GM23338 (cell line): Measurements from ENCODE around the gene RPL7A. TPM values are rescaled to one million over a fixed set of nuclear protein-coding genes. Genes with fewer than 3 reads are reported as not detected.

Experiments used
- ATAC-seq: fragments of 200-7000 bp; cut with Tn5 transposase; 3 replicates; pipeline ENCODE4 v1.9.1; 2020
- DNase-seq: peaks from one replicate; pipeline ENCODE4 v3.0.0-alpha.2; 2015; ENCODE audit warnings: low spot score
- H2AFZ ChIP-seq: fragments of 200-600 bp; sonication (generic); 2 replicates; pipeline ENCODE4 v1.8.0; 2016; ENCODE audit warnings: antibody characterized with exemption, mild to moderate bottlenecking, moderate library complexity
- H3F3A ChIP-seq: fragments of 200-600 bp; sonication (generic); replicated peaks from 2 replicates; pipeline ENCODE4 v1.8.0; 2017; ENCODE audit warnings: antibody characterized with exemption, mixed run types, low read depth
- H3K27ac ChIP-seq: fragments of 200-600 bp; sonication (generic); 2 replicates; pipeline ENCODE4 v1.6.1; 2016; ENCODE audit warnings: low read depth
- H3K27me3 ChIP-seq: fragments of 200-600 bp; sonication (generic); 2 replicates; pipeline ENCODE4 v1.8.0; 2016; ENCODE audit warnings: mild to moderate bottlenecking, mixed run types, moderate library complexity; ENCODE audit not compliant: insufficient read depth
- H3K36me3 ChIP-seq: fragments of 200-600 bp; sonication (generic); 2 replicates; pipeline ENCODE4 v1.8.0; 2016; ENCODE audit warnings: mild to moderate bottlenecking; ENCODE audit not compliant: insufficient read depth
- H3K4me1 ChIP-seq: fragments of 200-600 bp; sonication (generic); 2 replicates; pipeline ENCODE4 v1.8.0; 2016; ENCODE audit warnings: mild to moderate bottlenecking, moderate library complexity; ENCODE audit not compliant: insufficient read depth
- H3K4me2 ChIP-seq: fragments of 200-600 bp; sonication (generic); 2 replicates; pipeline ENCODE4 v1.7.1; 2017; ENCODE audit warnings: mixed run types
- H3K4me3 ChIP-seq: fragments of 200-600 bp; sonication (generic); 2 replicates; pipeline ENCODE4 v1.6.1; 2016; ENCODE audit warnings: mixed run types
- H3K79me2 ChIP-seq: fragments of 200-600 bp; sonication (generic); replicated peaks from 2 replicates; pipeline ENCODE4 v1.8.0; 2017; ENCODE audit warnings: mild to moderate bottlenecking; ENCODE audit not compliant: insufficient read depth
- H3K9me2 ChIP-seq: fragments of 200-600 bp; sonication (generic); 2 replicates; pipeline ENCODE4 v1.8.0; 2017; ENCODE audit not compliant: insufficient read depth
- H4K20me1 ChIP-seq: fragments of 200-600 bp; sonication (generic); replicated peaks from 2 replicates; pipeline ENCODE4 v1.8.0; 2017; ENCODE audit warnings: mild to moderate bottlenecking; ENCODE audit not compliant: insufficient read depth
- H3K27ac Mint-ChIP-seq: 2 replicates; pipeline ENCODE4 v1.8.0; 2020; ENCODE audit warnings: inconsistent platforms, mild to moderate bottlenecking, moderate library complexity, mixed read lengths
- H3K27me3 Mint-ChIP-seq: 3 replicates; pipeline ENCODE4 v1.8.0; 2022; ENCODE audit warnings: low read depth, mild to moderate bottlenecking, moderate library complexity, mixed read lengths, inconsistent platforms; ENCODE audit not compliant: insufficient read depth, poor library complexity
- H3K36me3 Mint-ChIP-seq: 3 replicates; pipeline ENCODE4 v1.8.0; 2021; ENCODE audit warnings: low read depth, mild to moderate bottlenecking, inconsistent platforms, moderate library complexity, mixed read lengths
- H3K4me1 Mint-ChIP-seq: 3 replicates; pipeline ENCODE4 v1.8.0; 2020; ENCODE audit warnings: mild to moderate bottlenecking, inconsistent platforms, mixed read lengths
- H3K4me3 Mint-ChIP-seq: 3 replicates; pipeline ENCODE4 v1.8.0; 2021; ENCODE audit warnings: moderate library complexity, mild to moderate bottlenecking, inconsistent platforms, mixed read lengths
- H3K9me3 Mint-ChIP-seq: 3 replicates; pipeline ENCODE4 v1.8.0; 2020; ENCODE audit warnings: moderate library complexity, mild to moderate bottlenecking, inconsistent platforms, mixed read lengths
- CREB1 ChIP-seq: fragments of 250-450 bp; sonication (Bioruptor Pico); IDR thresholded peaks from 2 replicates; pipeline ENCODE4 v1.5.0; 2020; ENCODE audit warnings: low read depth, mild to moderate bottlenecking, moderate library complexity
- CTCF ChIP-seq, 2 experiments: fragments of 200-600 bp in 1 of 2; sonication (generic) in 1 of 2; conservative IDR thresholded peaks; 2 replicates each; pipeline versions ENCODE4 v1.5.1 to v1.6.1; 2016 to 2017; ENCODE audit warnings: antibody characterized with exemption in 2 of 2, low read depth in 2 of 2, mild to moderate bottlenecking in 2 of 2, moderate library complexity in 1 of 2
- ETS1 ChIP-seq: IDR thresholded peaks from 2 replicates; pipeline ENCODE4 v1.6.1; 2016; ENCODE audit warnings: antibody characterized with exemption
- EZH2 ChIP-seq: fragments of 200-600 bp; sonication (generic); IDR thresholded peaks from one replicate; pipeline ENCODE4 v1.8.0; 2017; ENCODE audit warnings: antibody characterized with exemption, mild to moderate bottlenecking, low read depth; ENCODE audit not compliant: unreplicated experiment
- EZH2phosphoT487 ChIP-seq: fragments of 200-600 bp; sonication (generic); IDR thresholded peaks from one replicate; pipeline ENCODE4 v1.8.1; 2018; ENCODE audit warnings: antibody characterized with exemption; ENCODE audit not compliant: unreplicated experiment
- JUNB ChIP-seq: IDR thresholded peaks from one replicate; pipeline ENCODE4 v1.6.1; 2016; ENCODE audit warnings: antibody characterized with exemption; ENCODE audit not compliant: unreplicated experiment
- NANOG ChIP-seq: IDR thresholded peaks from 2 replicates; pipeline ENCODE4 v1.6.1; 2016; ENCODE audit warnings: antibody characterized with exemption, borderline replicate concordance
- POLR2AphosphoS5 ChIP-seq: IDR thresholded peaks from 2 replicates; pipeline ENCODE4 v1.6.1; 2016; ENCODE audit warnings: antibody characterized with exemption, low read depth
- REST ChIP-seq: IDR thresholded peaks from one replicate; pipeline ENCODE4 v1.6.1; 2018; ENCODE audit warnings: antibody characterized with exemption; ENCODE audit not compliant: unreplicated experiment
- STAT1 ChIP-seq: IDR thresholded peaks from one replicate; pipeline ENCODE4 v1.6.1; 2016; ENCODE audit warnings: antibody characterized with exemption; ENCODE audit not compliant: unreplicated experiment
- ZNF114 ChIP-seq: fragments of 250-450 bp; sonication (Bioruptor Pico); IDR thresholded peaks from 2 replicates; pipeline ENCODE4 v1.5.0; 2020; ENCODE audit warnings: mild to moderate bottlenecking, moderate library complexity
- ZNF331 ChIP-seq: fragments of 250-450 bp; sonication (Bioruptor Pico); IDR thresholded peaks from 2 replicates; pipeline ENCODE4 v1.5.0; 2020; ENCODE audit warnings: low read depth, mild to moderate bottlenecking, moderate library complexity
- ZNF462 ChIP-seq: fragments of 250-450 bp; sonication (Bioruptor Pico); IDR thresholded peaks from 2 replicates; pipeline ENCODE4 v1.5.0; 2020; ENCODE audit warnings: mild to moderate bottlenecking, moderate library complexity
- polyA plus RNA-seq: library from polyadenylated mRNA; unstranded; fragments of >200 nt; fragmentation: Nextera tagmentation; extraction: Ambion mirVana; gene quantifications from 2 replicates; pipeline ENCODE4 v1.2.1, GENCODE V29; 2016
- total RNA-seq: library from RNA; depleted of rRNA; stranded (reverse); fragments of >200 nt; shearing (Covaris generic); gene quantifications from 2 replicates; pipeline ENCODE4 v1.2.3, GENCODE V29; 2014

The RPL7A gene
- total and polyA plus RNA-seq, 2 experiments from 2014 or later = 1,644 to 2,020 TPM

- no peak overlapping the region for H3K4me2 ChIP-seq
- Mint-ChIP-seq H3K9me3 (peaks cover 10% of the 10 kb centered on the region), H3K4me1 (no peaks in the 10 kb centered on the region), H3K27me3 (no peaks in the 10 kb centered on the region), H3K27ac (no peak overlapping the region), H3K36me3 (peaks cover 8% of the 10 kb centered on the region), H3K4me3 (no peak overlapping the region)
- DNase-seq = no peak
- H3K36me3 ChIP-seq = no peaks in the 10 kb centered on the region
- 0 out of 2 replicates have a peak overlapping the region, but pooled peaks have one; percentile 18 for H2AFZ ChIP-seq
- no peaks in the 10 kb centered on the region for H3K27me3 ChIP-seq
- H3K27ac ChIP-seq = no peak overlapping the region
- no peaks in the 10 kb centered on the region for H3K4me1 ChIP-seq
- no peaks in the 10 kb centered on the region for H3K9me2 ChIP-seq
- H4K20me1 ChIP-seq = no peaks in the 10 kb centered on the region
- H3F3A ChIP-seq = no peaks in the 10 kb centered on the region
- TF ChIP-seq ETS1 (no peak), NANOG (no peak), CTCF (conservative IDR thresholded peaks at IDR 0.05; ENCODE audit: low read depth in 2 of 2) (no peak), STAT1 (no peak), JUNB (no peak), POLR2AphosphoS5 (no peak), ZNF462 (CRISPR knock-in tag) (no peak), CREB1 (CRISPR knock-in tag) (no peak), EZH2phosphoT487 (no peak), ZNF331 (CRISPR knock-in tag) (no peak), EZH2 (no peak), REST (no peak), ZNF114 (CRISPR knock-in tag) (no peak)
- H3K4me3 ChIP-seq = no peak overlapping the region
- no peak for ATAC-seq
- no peaks in the 10 kb centered on the region for H3K79me2 ChIP-seq
Measured at GRCh38 chr9:133307301-133307700, 40.7 kb upstream of the RPL7A start.
